Testis (tissue), 2 donors: ENCODE results near the gene PCBP2.

Experiments used
- CTCF ChIP-seq, 3 experiments: fragments of 450-650 bp in 2 of 3; fragments of 200-600 bp in 1 of 3; sonication (generic) in 1 of 3; IDR thresholded peaks; one replicate each; pipeline ENCODE4 v1.5.1; 2016 to 2019; ENCODE audit warnings: antibody characterized with exemption in 3 of 3, mild to moderate bottlenecking in 2 of 3, moderate library complexity in 1 of 3
- POLR2A ChIP-seq: fragments of 450-650 bp; IDR thresholded peaks from one replicate; pipeline ENCODE4 v1.6.1; 2017; ENCODE audit warnings: antibody characterized with exemption, mild to moderate bottlenecking, moderate library complexity

- TF ChIP-seq CTCF (IDR thresholded peaks at IDR 0.05) (no peak), POLR2A (no peak)
These were observed 7.9 kb upstream of the PCBP2 start for GRCh38 chr12:53443955-53444354.
